ENCODE data around the gene NFATC1.

DNA sequence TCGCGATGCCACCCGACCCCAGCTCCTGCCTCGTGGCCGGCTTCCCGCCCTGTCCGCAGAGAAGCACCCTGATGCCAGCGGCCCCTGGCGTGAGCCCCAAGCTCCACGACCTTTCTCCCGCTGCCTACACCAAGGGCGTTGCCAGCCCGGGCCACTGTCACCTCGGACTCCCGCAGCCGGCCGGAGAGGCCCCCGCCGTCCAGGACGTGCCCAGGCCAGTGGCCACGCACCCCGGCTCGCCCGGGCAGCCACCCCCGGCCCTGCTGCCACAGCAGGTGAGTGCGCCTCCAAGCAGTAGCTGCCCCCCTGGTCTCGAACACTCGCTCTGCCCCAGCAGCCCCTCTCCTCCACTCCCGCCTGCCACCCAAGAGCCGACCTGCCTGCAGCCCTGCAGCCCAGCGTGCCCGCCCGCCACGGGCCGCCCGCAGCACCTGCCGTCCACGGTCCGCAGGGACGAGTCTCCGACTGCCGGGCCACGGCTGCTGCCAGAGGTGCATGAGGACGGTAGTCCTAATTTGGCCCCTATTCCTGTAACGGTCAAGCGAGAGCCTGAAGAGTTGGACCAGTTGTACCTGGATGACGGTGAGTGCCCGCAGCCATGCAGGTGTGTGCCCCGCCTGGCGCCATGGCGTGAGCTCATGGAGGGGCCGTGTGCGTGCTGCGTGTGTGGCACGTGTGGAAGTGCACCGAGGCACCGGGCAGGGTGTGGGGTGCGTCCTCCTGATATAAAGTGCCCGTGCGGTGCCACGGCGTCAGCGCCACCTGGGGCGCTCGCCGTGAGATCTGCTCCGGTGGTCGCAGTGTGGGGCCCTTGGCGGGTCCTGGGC, 90.8 kb downstream of the NFATC1 start:
- TF ChIP-seq, protein P1, sequence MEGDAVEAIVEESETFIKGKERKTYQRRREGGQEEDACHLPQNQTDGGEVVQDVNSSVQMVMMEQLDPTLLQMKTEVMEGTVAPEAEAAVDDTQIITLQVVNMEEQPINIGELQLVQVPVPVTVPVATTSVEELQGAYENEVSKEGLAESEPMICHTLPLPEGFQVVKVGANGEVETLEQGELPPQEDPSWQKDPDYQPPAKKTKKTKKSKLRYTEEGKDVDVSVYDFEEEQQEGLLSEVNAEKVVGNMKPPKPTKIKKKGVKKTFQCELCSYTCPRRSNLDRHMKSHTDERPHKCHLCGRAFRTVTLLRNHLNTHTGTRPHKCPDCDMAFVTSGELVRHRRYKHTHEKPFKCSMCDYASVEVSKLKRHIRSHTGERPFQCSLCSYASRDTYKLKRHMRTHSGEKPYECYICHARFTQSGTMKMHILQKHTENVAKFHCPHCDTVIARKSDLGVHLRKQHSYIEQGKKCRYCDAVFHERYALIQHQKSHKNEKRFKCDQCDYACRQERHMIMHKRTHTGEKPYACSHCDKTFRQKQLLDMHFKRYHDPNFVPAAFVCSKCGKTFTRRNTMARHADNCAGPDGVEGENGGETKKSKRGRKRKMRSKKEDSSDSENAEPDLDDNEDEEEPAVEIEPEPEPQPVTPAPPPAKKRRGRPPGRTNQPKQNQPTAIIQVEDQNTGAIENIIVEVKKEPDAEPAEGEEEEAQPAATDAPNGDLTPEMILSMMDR (IDR thresholded peaks at IDR 0.05; ENCODE audit: poor library complexity), result no peak
- TF ChIP-seq EZH2phosphoT487 (IDR thresholded peaks at IDR 0.05; ENCODE audit: low read depth, severe bottlenecking, unreplicated experiment), result no peak
